ENCODE results near the gene UQCC2.

Gene UQCC2

GRCh38 chr6:33698494-33698893 is 13.0 kb downstream of the UQCC2 start:
- TF ChIP-seq CTCF (IDR thresholded peaks at IDR 0.05; ENCODE audit: low read depth, low read length), result no peak
- DNase-seq (ENCODE audit: extremely low read depth, low read depth), result no peak

GRCh38 chr6:33697845-33698244 is 13.7 kb downstream of the UQCC2 start:
- no peak for DNase-seq (ENCODE audit: extremely low read depth, low read depth)
- TF ChIP-seq CTCF (IDR thresholded peaks at IDR 0.05; ENCODE audit: low read depth, low read length), result no peak

- TF ChIP-seq CTCF (IDR thresholded peaks at IDR 0.05; ENCODE audit: low read depth, low read length), result no peak
- DNase-seq (ENCODE audit: extremely low read depth, low read depth), result no peak
These were observed 14.7 kb downstream of the UQCC2 start for GRCh38 chr6:33696548-33697518.

GRCh38 chr6:33696076-33696475 is 15.4 kb downstream of the UQCC2 start:
- TF ChIP-seq CTCF (IDR thresholded peaks at IDR 0.05; ENCODE audit: low read depth, low read length), result no peak
- DNase-seq (ENCODE audit: extremely low read depth, low read depth), result no peak

- no peak for DNase-seq (ENCODE audit: extremely low read depth, low read depth)
- no peak for TF ChIP-seq CTCF (IDR thresholded peaks at IDR 0.05; ENCODE audit: low read depth, low read length)
These were observed 16.0 kb downstream of the UQCC2 start for GRCh38 chr6:33695451-33695887.

- no peak for TF ChIP-seq CTCF (IDR thresholded peaks at IDR 0.05; ENCODE audit: low read depth, low read length)
- DNase-seq (ENCODE audit: extremely low read depth, low read depth), result no peak
These were observed 16.5 kb downstream of the UQCC2 start for GRCh38 chr6:33694977-33695376.

- no peak for TF ChIP-seq CTCF (IDR thresholded peaks at IDR 0.05; ENCODE audit: low read depth, low read length)
- no peak for DNase-seq (ENCODE audit: extremely low read depth, low read depth)
These were observed 17.0 kb downstream of the UQCC2 start for GRCh38 chr6:33694401-33694931.
